ENCODE results near the gene CENPO.

The CENPO gene

GRCh38 chr2:24861500-24861899 lies 68.3 kb downstream of the CENPO start:
- DNase-seq (ENCODE audit: low spot score) = no peak

GRCh38 chr2:24863641-24864040 lies 70.4 kb downstream of the CENPO start:
- DNase-seq (ENCODE audit: low spot score) = no peak

DNA sequence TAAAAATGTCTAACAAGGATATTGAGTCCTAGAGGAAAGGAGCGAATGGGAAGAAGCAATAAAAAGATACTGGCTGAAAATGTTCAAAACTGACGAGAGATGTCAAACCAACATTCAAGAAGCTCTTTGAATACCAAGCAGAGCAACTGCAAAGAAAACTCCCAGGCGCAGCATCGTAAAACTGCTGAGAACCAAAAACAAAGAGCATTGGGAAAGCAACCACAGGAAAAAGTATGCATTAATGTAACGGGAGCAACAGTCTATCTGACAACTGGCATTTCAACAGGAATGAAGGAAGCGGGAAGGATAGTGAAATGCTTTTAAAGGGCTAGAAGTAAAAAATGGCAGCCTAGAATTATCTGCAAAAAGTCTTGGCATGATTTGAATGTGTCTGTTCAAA lies 73.7 kb downstream of the CENPO start:
- DNase-seq (ENCODE audit: low spot score) = no peak

DNA sequence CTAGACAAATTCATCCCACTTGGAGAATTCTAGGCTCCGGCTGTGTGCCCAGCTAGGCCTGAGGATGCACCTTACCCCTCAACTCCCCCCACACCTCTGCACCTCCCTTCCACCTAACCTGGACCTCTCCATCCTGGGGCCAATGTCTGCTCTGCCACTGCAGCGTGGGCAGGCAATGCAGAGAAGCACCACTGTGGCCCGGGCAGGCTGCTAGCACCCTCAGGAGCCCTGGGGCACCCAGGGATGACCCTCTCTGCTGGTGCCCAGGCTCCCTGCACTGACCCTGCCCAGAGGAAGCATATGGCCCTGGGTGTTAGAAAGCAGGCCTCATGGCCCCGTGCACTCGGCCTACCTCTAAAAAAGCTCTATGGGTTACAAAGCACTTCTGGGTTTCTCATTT lies 77.2 kb downstream of the CENPO start:
- no peak for DNase-seq (ENCODE audit: low spot score)

DNA sequence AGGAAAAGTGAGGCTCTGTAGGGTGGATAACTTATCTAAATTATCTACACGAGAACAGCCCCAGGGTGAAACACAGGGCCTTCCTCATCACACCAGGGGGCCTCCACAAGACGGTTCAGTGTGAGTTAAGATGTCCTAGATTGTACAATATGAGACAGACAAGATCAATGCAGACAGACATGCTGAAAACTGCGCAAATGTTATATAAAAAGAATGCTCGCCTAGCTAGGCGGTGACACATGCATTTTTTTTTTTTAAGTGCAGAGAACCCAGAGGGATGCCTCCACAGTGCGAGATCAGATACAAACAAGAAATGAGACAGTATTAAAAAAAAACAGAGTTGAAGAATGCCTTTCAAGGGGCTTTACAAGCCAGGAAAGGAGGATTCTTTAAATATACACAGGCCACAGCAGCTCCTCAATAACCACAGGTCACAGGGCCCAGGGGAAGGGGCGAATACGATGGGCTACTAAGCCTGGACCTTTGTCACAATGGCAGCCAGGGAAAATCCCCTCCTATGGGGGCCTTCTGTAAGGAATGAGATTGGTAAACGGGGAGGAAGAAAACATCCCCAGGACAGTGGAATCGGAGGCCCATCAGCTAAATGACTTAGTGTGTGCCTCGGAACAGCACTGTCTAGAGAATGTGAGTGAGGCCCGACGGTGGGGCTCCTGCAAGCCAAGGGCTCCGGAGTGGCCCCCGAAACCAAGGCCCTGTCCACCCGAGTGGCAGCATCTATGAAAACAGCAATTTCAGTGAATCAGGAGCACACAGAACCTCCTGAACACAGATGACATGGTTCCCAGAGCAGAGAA lies 77.9 kb downstream of the CENPO start:
- no peak for DNase-seq (ENCODE audit: low spot score)

GRCh38 chr2:24871852-24872333 lies 78.7 kb downstream of the CENPO start:
- DNase-seq (ENCODE audit: low spot score) = no peak
